ENCODE data around the gene IBTK.
"Not testable (repeated sequence)": the region's sequence is repeated elsewhere in the genome, so short reads cannot be mapped to it uniquely, and the experiment has no call there.

IBTK gene

DNA sequence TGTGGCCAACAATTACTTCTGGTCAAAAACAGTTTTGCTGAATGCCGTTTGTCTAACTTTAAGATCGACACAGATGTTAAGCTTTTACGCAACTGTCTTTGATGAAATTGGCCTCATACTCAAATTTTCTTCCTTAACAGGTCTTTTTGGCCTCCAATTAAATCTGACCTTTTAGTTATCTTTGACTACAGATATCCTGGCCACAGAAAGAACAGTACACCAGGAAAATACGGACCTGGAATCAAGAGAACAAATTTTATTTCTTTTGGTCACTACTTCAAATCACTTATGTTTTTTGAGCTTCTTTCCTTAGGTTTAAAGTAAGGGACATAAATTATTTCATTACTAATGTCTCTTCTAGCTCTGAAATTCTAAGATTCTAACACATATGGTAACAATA is 49.8 kb downstream of the IBTK start:
- TF ChIP-seq, protein P1, sequence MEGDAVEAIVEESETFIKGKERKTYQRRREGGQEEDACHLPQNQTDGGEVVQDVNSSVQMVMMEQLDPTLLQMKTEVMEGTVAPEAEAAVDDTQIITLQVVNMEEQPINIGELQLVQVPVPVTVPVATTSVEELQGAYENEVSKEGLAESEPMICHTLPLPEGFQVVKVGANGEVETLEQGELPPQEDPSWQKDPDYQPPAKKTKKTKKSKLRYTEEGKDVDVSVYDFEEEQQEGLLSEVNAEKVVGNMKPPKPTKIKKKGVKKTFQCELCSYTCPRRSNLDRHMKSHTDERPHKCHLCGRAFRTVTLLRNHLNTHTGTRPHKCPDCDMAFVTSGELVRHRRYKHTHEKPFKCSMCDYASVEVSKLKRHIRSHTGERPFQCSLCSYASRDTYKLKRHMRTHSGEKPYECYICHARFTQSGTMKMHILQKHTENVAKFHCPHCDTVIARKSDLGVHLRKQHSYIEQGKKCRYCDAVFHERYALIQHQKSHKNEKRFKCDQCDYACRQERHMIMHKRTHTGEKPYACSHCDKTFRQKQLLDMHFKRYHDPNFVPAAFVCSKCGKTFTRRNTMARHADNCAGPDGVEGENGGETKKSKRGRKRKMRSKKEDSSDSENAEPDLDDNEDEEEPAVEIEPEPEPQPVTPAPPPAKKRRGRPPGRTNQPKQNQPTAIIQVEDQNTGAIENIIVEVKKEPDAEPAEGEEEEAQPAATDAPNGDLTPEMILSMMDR (conservative IDR thresholded peaks at IDR 0.05; ENCODE audit: low read depth, low read length), result no peak
- DNase-seq (ENCODE audit: low read depth), result no peak
- H3K4me3 ChIP-seq (ENCODE audit: low read depth, low read length), result no peak overlapping the region

GRCh38 chr6:82197245-82197644 is 50.3 kb downstream of the IBTK start:
- DNase-seq (ENCODE audit: low read depth), result not testable (repeated sequence)

GRCh38 chr6:82196161-82196560 is 51.4 kb downstream of the IBTK start:
- TF ChIP-seq, protein P1 (conservative IDR thresholded peaks at IDR 0.05; ENCODE audit: low read depth, low read length), result no peak
- DNase-seq (ENCODE audit: low read depth), result peak; percentile 19
- H3K4me3 ChIP-seq (ENCODE audit: low read depth, low read length), result no peak overlapping the region

More at GRCh38 chr6:82197245-82197644, 50.3 kb downstream of the IBTK start:
- H3K4me3 ChIP-seq (ENCODE audit: low read depth, low read length), result not testable (repeated sequence)

DNA sequence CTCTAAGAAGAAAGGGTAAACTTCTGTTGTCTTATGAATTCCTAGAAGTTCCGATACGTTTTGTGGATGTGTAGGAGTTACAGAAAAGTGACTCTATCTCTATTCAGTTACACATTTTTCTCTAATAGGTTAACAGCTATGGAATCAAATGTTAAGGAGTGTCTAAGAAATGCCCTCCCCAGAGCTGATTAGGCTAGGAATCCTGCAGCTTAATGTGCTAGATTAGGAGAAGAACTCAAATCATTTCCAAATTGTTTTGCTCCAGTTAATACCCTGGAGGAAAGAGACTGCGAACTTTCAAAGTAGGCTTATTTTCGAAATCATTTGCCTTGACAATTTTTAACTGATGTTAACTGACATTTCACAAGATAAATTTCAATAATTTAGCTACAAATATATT is 51.9 kb downstream of the IBTK start:
- no peak for DNase-seq (ENCODE audit: low read depth)
- no peak overlapping the region for H3K4me3 ChIP-seq (ENCODE audit: low read depth, low read length)
- TF ChIP-seq, protein P1 (conservative IDR thresholded peaks at IDR 0.05; ENCODE audit: low read depth, low read length), result no peak

GRCh38 chr6:82185948-82186535 is 61.5 kb downstream of the IBTK start:
- TF ChIP-seq, protein P1 (conservative IDR thresholded peaks at IDR 0.05; ENCODE audit: low read depth, low read length), result no peak
- DNase-seq (ENCODE audit: low read depth), result peak; percentile 18
- no peak overlapping the region for H3K4me3 ChIP-seq (ENCODE audit: low read depth, low read length)

GRCh38 chr6:82183642-82184282 is 63.8 kb downstream of the IBTK start:
- TF ChIP-seq, protein P1 (conservative IDR thresholded peaks at IDR 0.05; ENCODE audit: low read depth, low read length), result no peak
- no peak for DNase-seq (ENCODE audit: low read depth)
- no peak overlapping the region for H3K4me3 ChIP-seq (ENCODE audit: low read depth, low read length)

GRCh38 chr6:82182756-82183155 is 64.8 kb downstream of the IBTK start:
- DNase-seq (ENCODE audit: low read depth), result peak; percentile 77
- no peak overlapping the region for H3K4me3 ChIP-seq (ENCODE audit: low read depth, low read length)
- TF ChIP-seq, protein P1 (conservative IDR thresholded peaks at IDR 0.05; ENCODE audit: low read depth, low read length), result no peak

Data from choroid plexus epithelial cell (primary cell).